Measurements from ENCODE around the gene GMPR. TPM values are rescaled to one million over a fixed set of nuclear protein-coding genes. Genes with fewer than 3 reads are reported as not detected.

GMPR gene
- total RNA-seq, 2 experiments from 2014 or later, result 0.63 to 0.95 TPM

GRCh38 chr6:16253399-16254144 lies 15.2 kb downstream of the GMPR start:
- no peak for TF ChIP-seq CTCF (IDR thresholded peaks at IDR 0.05)

GRCh38 chr6:16254535-16254934 lies 16.1 kb downstream of the GMPR start:
- Histone ChIP-seq H3K4me1 (ENCODE audit: insufficient read depth, low read length) (no peaks in the 10 kb centered on the region), H3K4me3 (ENCODE audit: low read length) (no peak overlapping the region), H3K27ac (ENCODE audit: low read depth in 1 of 2, low read length in 2 of 2) (no peak overlapping the region), H3K27me3 (ENCODE audit: control insufficient read depth in 1 of 2, insufficient read depth in 2 of 2, low read length in 2 of 2) (no peaks in the 10 kb centered on the region), H3K36me3 (ENCODE audit: insufficient read depth, low read length) (no peaks in the 10 kb centered on the region), H3K9me3 (ENCODE audit: control insufficient read depth in 1 of 2, insufficient read depth in 1 of 2, low read length in 2 of 2) (no peaks in the 10 kb centered on the region)
- ATAC-seq (ENCODE audit: poor library complexity) (no peak), DNase-seq (no peak)
- Mint-ChIP-seq H3K27ac (no peak overlapping the region), H3K4me1 (ENCODE audit: low read depth) (no peaks in the 10 kb centered on the region), H3K9me3 (no peaks in the 10 kb centered on the region), H3K27me3 (no peaks in the 10 kb centered on the region), H3K4me3 (no peak overlapping the region), H3K36me3 (ENCODE audit: low read depth) (no peaks in the 10 kb centered on the region)
- intact Hi-C loops (cut with DNase I, micrococcal nuclease), result no loop called here
- ChIA-PET CTCF (no interaction called here), POLR2A (no interaction called here)
- no peak for TF ChIP-seq CTCF (IDR thresholded peaks at IDR 0.05)

More at GRCh38 chr6:16253399-16254144, 15.2 kb downstream of the GMPR start:
- Histone ChIP-seq H3K27ac (ENCODE audit: low read depth in 1 of 2, low read length in 2 of 2) (no peak overlapping the region), H3K36me3 (ENCODE audit: insufficient read depth, low read length) (no peaks in the 10 kb centered on the region), H3K27me3 (ENCODE audit: control insufficient read depth in 1 of 2, insufficient read depth in 2 of 2, low read length in 2 of 2) (no peaks in the 10 kb centered on the region), H3K4me1 (ENCODE audit: insufficient read depth, low read length) (no peaks in the 10 kb centered on the region), H3K9me3 (ENCODE audit: control insufficient read depth in 1 of 2, insufficient read depth in 1 of 2, low read length in 2 of 2) (no peaks in the 10 kb centered on the region), H3K4me3 (ENCODE audit: low read length) (no peak overlapping the region)
- intact Hi-C loops (cut with DNase I, micrococcal nuclease), result no loop called here
- Mint-ChIP-seq H3K4me1 (ENCODE audit: low read depth) (no peaks in the 10 kb centered on the region), H3K27ac (no peak overlapping the region), H3K36me3 (ENCODE audit: low read depth) (no peaks in the 10 kb centered on the region), H3K4me3 (no peak overlapping the region), H3K27me3 (no peaks in the 10 kb centered on the region), H3K9me3 (no peaks in the 10 kb centered on the region)
- POLR2A ChIA-PET, result no interaction called here
- CTCF ChIA-PET, result no interaction called here
- ATAC-seq (ENCODE audit: poor library complexity) (no peak), DNase-seq (no peak)

GRCh38 chr6:16256781-16257180 lies 18.4 kb downstream of the GMPR start:
- no peaks in the 10 kb centered on the region for H3K4me1 ChIP-seq (ENCODE audit: insufficient read depth, low read length)
- no peaks in the 10 kb centered on the region for H3K27me3 Mint-ChIP-seq
- no peaks in the 10 kb centered on the region for H3K36me3 ChIP-seq (ENCODE audit: insufficient read depth, low read length)
- no peaks in the 10 kb centered on the region for H3K36me3 Mint-ChIP-seq (ENCODE audit: low read depth)
- H3K9me3 Mint-ChIP-seq, result no peaks in the 10 kb centered on the region
- no peak overlapping the region for H3K4me3 ChIP-seq (ENCODE audit: low read length)
- intact Hi-C loops (cut with DNase I, micrococcal nuclease), result no loop called here
- no peak overlapping the region for H3K4me3 Mint-ChIP-seq
- CTCF ChIA-PET, result no interaction called here
- H3K27me3 ChIP-seq (ENCODE audit: control insufficient read depth in 1 of 2, insufficient read depth in 2 of 2, low read length in 2 of 2), result no peaks in the 10 kb centered on the region
- no peaks in the 10 kb centered on the region for H3K9me3 ChIP-seq (ENCODE audit: control insufficient read depth in 1 of 2, insufficient read depth in 1 of 2, low read length in 2 of 2)
- ATAC-seq (ENCODE audit: poor library complexity) (no peak), DNase-seq (no peak)
- POLR2A ChIA-PET, result no interaction called here
- H3K27ac ChIP-seq (ENCODE audit: low read depth in 1 of 2, low read length in 2 of 2), result no peak overlapping the region
- no peak overlapping the region for H3K27ac Mint-ChIP-seq
- TF ChIP-seq CTCF (IDR thresholded peaks at IDR 0.05), result no peak
- no peaks in the 10 kb centered on the region for H3K4me1 Mint-ChIP-seq (ENCODE audit: low read depth)

All from CD4-positive, alpha-beta T cell (primary cell).